HG03439 (cell line): ENCODE measurements around the gene SSC5D.

Experiments used
- ATAC-seq: cut with Tn5 transposase; IDR thresholded peaks from one replicate; pipeline ENCODE4 v1.9.1; 2021; ENCODE audit warnings: mild to moderate bottlenecking, moderate library complexity; ENCODE audit not compliant: unreplicated experiment

The SSC5D gene

DNA sequence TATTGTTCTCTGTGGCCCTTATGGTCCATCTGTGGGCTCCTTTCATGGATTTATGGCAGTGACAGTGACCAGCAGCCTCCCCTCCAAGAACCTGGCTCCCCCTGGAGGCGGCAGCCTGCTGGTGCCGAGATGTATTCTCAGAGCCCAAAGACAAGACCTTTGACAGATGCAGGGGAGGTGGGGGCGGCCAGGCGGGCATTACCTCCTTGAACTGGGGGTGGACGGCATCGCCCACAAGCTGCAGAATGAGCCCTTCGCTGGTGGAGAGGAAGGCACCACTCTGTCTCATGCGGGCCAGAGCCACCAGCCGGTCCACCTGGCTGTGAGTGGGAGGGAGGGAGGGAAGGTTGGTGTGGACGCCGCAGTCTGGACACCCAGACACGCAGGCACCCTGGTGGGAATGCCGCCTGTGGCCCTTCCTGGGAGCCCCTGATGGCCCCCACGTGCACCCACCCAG, 33.4 kb upstream of the SSC5D start:
- ATAC-seq: no peak

DNA sequence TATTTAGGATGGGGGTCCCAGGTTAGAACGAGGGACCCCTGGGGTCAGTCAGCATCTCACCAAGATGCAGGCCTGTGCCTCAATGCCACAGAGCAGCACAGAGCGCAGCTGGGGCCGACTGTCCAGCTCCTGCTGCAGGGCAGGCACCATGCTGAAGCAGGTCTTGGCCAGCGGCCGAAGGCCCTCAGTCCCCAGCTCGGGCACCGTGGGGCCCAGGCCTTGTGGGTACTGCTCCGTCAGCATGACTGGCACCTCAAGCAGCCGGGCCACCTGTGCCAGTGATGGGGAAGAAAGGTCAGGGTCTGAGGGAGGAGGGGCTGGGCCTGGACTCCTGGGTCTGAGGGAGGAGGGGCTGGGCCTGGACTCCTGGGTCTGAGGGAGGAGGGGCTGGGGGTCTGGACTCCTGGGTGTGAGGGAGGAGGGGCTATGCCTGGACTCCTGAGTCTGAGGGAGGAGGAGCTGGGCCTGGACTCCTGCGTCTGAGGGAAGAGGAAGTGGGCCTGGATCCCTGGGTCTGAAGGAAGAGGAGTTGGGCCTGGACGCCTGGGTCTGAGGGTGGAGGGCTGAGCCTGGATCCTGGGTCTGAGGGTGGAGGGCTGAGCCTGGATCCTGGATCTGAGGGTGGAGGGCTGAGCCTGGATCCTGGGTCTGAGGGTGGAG, 32.5 kb upstream of the SSC5D start:
- ATAC-seq: no peak

DNA sequence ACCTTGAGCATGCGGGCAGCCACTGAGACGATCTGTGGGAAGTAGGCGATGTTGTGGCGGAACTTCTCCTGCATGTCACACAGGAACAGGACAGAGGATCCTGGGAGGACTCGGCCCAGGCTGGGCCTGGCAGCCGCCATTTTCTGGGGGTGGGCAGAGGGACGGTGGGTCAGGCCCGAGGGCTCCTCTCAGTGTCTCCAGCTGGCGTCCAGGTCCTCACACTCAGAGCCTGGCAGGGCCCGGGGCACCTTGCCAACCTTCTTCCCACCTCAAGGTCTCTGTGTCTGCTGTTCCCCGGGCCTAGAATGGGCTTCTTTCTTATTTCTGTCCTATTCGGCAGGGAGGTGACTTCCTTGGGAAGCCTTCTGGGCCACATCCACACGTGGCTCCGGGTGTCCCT, 31.9 kb upstream of the SSC5D start:
- no peak for ATAC-seq

DNA sequence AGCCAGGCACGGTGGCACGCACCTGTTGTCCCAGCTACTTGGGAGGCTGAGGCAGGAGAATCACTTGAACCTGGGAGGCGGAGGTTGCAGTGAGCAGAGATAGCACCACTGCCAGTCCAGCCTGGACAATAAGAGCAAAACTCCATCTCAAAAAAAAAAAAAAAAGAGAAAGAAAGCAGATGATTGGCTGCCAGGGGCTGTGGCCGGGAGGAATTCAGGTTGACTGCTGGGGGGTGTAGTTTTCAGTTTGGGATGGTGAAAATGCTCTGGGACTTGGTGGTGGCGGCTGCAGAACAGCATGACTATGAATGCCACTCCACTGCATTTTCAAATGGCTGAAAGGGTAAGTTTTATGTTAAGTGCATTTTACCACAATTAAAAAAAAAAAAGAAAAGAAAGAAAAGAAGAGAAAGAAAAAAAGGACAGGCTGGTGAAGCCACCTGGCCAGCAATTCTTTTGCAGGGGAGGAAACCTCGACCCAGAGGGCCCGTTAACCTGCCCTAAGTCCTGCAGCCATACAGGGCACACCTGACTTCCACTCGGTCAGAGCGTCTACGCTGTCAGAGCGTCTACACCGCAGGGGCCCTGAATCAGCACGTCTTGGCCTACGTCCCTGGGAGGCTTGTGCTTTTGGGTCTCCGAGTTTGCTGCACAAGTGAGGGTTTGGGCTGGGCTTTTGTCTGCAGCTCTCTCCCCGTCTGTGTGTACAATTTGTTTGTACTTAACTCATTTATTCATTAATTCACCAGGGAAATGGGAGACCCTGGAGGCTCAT, 30.4 kb upstream of the SSC5D start:
- no peak for ATAC-seq

DNA sequence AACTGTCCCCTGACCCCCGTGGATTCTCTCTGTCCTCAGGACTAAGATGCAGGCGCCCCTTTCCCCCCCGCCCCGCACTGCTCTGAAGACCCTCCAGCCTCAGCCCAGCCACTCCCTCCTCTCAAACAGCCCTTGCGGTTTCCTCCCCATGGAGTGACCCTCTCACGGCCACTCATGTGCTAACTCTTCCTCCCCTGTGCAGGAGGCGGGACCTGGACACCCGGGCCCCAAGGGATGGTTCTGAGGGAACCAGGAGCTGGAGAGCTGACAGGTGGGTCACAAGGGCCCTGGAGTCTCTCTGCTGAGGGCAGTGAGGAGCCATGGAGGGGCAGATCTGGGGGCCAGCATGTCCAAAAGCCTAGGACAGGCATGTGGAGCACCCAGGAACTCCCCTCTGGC, 28.7 kb upstream of the SSC5D start:
- no peak for ATAC-seq

DNA sequence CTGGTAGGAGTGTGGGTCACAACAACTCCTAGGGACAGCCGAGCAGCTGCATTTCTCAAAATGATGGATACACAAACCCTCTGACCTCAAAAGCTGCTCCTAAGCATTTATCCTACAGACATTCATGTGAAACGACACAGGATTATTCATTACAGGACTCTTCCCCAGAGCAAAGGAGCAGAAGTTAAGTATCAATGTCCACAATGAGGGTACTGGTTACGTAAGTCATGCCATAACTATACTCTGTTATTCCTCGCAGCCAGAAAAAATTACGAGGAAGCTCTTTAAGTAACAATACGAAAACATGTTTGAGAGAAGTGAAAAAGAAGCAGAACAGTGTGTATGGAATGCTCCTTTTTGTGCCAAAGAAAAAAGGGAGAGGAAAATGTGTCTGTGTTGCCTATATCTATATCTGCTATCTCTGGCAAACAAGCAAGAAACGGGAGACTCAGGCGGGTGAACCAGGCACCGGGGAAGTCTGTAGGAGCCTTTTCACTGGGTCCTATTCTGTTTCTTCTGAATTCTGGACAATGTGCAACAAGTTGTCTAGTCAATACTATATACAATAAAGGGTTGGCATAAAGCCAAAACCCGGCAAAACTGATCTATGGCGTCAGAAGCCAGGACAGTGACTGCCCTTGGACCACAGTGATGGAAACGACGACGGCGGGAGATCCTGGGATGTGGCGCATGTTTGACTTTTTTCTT, 28.1 kb upstream of the SSC5D start:
- ATAC-seq: no peak

DNA sequence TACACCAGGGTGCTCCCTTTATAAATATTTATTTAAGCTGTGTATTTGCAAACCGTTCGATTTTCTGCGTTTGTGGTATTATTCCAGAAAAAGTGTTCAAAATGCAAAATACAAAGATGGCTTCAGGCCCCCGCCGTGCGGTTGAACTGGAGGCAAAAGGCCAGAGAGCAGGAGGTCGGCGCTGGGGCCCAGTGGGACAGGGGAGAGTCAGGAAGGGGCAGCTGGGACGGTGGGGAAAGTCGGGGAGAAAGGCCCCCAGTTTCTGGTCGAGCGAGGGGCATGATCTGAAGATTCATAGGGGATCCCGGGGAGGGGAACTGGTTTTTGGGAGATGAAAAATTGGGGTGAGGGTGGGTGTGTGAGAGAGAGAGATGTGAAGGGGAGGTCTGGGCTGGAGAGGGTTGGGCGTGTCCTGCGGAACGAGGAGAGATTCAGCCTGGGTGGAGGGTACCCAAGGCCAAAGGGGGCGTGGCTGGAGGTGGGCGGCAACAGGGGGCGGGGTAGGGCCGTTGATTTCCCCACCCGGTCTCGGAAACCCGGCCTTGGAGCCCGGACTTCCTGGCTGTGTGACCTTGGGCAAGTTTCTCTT, 27.5 kb upstream of the SSC5D start:
- no peak for ATAC-seq

DNA sequence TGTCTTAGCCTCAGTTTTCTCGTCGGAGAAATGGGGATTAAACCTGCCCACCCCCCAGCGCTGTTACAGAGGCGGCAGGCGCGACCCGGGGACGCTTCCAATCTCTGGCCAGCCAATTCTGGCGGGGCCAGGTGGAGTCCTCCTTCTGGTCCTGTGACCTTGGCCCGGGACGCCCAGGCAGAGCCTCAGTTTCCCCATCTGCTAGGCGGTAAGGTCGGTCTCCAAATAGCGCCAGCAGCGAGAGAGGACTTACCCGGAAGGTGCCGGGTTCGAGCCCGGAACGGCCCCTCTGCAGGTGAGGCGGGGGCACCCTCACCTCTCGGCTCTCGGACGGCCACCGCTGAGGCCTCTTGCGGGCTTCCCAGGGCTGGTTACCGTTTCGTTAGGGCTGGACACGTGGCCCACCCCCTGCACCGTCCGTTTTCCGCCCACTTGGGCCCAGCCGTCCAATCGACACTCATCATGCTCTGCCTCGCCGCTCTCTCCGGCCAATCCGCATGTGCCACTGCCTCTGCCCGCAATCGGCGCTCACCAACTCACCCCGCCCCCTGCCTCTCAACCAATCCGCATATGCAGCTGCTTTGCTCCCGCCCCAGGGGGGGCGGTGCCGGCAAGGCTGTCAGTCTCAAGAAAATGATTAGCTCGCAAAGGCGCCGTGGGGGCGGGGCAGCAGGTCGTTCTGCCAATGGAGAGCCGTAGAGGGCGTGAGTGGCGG, 26.8 kb upstream of the SSC5D start, which contains the start of gene ISOC2:
TSS of gene ISOC2 (minus strand) at position 384 of the 715 bp plus-strand sequence. CDS start 5,156 bp downstream, outside the sequence.
- ATAC-seq: peak; percentile 93

DNA sequence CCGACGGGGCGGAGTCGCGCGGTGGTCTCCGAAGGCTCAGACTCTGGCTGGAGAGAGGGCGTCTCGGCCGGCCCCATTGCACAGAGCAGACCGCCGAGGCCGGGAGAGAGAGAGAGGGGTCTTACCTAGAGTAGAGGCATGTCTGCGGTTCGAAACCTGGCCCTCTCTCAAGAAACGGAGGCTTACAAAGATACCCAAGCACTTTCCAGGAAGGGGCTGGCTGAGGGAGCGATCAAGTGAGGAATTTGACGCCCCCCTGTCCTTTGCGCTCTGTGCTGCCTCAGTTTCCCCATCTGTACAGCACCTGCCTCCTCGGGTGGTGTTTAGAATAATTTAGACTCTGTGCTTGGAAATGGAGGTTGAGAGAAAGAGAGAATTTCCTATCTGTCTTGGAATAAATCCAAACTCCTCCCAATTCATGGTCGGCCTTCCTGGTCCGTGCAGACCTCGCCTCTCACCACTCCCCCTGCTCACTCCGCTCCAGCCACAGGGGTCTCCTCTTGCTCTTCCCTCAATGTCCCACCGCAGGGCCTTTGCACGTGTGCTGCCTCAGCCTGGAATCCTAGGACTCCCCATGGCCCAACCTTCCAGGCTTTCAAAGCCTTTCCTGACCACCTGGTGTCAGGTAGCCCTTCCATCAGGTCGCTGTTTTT, 26.1 kb upstream of the SSC5D start:
- no peak for ATAC-seq

DNA sequence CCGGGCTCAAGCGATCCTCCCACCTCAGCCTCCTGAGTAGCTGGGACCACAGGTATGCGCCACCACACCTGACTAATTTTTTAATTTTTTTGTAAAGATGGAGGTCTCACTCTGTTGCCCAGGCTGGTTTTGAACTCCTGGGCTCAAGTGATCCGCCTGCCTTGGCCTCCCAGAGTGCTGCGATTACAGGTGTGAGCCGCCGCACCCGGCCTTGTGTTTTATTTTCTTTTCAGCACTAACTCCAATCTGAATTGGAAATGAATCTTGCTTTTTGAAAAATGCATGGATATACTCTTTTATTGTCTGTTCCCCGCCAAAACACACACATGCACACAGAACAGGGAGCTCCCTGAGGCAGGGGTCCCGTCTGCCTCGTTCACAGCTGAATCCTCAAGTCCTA, 25.5 kb upstream of the SSC5D start:
- no peak for ATAC-seq

DNA sequence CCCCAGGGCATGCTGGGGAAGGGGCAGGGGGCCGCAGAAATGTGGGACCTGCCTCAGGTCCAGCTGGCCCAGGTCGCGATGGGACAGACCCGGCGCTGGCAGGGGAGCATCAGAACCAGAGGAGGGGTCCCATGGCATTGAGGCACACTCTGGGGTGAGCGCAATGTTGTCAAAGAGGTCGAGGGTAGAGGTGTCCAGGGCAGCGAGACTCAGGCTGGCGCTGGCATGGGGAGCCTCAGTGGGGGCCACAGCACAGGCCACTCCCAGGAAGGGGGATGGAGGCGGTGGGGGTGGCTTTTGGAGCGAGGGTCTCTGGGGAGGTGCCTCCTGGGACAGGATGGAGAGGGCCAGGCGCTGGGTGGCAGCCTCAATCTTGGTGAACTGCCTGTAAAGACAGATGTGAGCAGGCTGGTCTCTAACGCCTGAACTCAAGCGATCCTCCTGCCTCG, 24.6 kb upstream of the SSC5D start:
- ATAC-seq: no peak

DNA sequence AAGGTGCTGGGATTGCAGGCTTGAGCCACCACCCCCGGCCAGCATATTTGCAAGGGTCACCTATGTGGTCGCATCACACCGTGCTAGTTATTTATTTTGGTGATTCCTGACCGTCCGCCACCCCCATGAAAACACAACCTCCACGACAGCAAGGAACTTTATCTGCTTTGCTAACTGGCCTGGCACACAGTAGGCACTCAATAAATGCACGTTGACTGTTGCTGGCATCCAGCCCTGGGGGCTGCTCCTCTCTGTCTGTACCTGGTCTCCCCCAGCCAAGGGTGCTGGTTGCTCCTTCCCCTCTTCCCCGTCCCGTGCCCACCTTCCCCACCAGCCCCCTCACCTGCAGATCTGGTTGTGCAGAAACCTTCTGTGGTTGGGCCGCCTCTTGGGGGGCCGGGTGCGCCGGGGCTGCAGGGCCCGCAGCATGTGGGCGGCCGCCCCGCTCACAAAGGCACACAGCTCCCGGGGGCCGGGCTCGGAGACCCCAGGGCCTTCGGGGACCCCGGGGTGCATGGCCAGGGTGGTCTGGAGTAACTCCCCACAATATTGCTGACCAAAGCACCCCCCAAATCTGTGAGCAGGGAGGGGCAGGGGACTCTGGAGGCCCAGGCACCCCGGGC, 24.1 kb upstream of the SSC5D start:
- no peak for ATAC-seq

DNA sequence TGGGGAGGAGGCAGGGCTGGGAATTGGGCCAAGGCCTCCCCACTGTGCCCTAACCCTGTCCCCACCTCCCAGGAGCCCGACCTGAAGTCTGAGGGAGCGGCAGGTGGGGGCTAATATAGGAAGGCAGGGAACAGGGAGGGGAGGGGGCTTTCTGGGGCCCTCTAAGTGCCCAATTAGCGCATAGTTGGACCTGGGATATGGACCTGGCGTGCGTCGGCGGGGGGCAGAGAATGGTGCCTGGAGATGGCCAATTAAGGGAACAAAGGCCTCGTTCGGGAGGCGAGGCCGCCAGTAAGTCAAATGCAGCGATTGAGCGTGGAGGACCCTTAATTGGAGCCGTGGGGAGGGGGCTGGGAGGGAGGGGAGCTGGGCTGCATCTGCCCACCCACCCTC, 23.6 kb upstream of the SSC5D start, which contains the start of gene C19orf85:
TSS of gene C19orf85 (minus strand) at position 90 of the 393 bp plus-strand sequence. CDS start 197 bp downstream, outside the sequence.
- ATAC-seq: no peak

DNA sequence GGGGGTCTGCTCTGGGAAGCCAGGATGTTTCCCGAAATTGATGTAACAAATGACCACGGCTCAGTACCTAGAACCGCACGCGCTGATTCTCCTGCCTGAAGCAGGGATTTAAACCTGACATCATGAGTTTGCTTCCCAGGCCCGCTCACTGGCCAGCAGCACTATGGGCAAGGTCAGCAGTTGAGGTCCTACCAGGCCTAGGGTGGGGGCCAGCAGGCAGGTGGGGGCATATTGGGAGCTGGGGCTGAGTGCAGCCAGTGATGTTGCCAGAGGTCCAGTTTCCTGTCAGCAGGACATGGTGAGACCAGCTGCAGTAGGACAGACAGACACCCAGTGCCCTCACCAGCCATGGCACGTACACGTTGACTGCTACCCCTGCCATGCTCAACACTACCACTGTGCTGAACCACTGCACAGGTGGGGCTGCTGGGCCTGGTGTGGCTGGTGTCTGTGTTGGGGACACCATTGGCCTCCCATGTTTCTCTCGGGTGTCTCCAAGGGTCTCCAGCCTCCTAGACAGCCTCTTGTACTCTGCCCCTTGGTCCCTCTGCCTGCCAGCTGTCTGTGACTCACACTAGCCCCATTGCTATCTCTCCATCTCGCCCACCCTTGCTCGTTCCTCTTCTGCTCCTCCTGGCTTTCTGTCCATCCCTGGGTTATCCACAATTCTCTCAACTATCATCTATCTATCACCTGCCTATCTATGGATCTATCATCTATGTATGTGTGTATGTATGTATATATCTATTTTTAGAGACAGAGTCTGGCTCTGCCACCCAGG, 22.6 kb upstream of the SSC5D start:
- no peak for ATAC-seq

DNA sequence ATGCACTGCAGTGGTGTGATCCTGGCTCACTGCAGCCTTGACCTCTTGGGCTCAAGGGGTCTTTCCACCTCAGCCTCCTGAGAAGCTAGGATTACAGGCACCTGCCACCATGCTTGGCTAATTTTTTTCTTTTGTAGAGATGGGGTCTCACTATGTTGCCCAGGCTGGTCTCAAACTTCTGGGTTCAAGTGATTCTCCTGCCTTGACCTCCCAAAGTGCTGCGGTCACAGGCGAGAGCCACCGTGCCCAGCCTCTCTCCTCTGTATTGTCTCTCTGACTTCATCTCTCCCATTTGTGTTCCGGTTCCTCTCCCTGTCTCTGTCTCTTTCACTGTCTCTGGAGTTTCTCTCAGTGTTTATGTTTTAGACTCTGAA, 22.0 kb upstream of the SSC5D start:
- no peak for ATAC-seq

DNA sequence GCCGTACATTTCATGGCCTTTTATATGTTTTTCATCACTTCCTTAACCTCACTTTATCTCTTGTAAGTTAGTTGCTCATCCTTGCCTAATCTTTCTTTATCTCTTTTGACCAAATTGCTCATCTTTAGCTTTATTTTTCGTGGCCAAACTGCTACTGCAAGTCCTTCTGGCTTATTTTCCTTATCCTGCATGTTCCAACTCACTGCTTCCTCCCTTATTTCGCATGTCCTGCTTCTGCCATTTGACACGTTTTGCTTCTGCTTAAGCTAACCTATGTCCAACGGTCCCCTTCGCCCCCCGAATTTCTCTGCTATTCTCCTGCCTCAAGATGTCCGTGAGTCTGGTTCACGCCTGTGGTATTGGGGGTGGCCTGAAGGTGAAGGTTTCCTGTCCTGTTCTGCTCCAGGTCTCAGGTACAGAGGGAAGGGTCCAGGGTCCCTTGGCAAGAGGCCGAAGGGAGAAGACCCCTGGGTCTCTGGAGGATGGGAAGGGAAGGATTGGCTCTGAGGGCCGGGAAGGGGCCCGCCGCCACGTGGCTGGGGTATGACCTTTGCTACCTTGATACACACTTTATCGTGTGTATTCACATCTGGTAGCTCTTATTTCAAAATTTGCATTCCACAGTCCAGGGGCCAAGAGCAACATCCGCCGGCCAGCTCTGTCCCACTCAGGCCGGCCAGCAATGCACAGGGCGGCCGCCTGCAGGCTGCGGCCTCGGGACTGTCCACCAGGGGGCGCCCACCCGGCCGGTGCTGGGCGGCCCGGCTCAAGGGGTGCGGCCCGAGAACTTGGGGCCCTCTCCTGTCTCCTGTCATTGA, 20.8 kb upstream of the SSC5D start:
- ATAC-seq: peak; percentile 56

DNA sequence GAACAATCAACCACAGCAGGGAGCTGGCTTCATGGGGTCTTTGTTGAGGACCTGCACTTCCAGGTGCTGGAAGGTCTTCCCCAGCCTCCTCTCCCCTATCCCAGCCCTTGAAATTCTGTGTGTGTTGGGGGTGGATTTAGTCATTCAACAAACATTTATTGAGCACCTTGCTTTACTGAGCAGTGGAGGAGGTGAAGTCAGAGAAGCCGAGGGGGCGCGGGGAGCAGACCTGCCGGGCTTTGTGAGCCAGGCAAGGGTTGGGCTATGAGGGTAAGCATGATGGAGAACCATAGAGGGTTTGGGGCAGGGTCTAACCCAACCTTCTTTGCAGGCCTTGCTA, 20.2 kb upstream of the SSC5D start:
- ATAC-seq: no peak

DNA sequence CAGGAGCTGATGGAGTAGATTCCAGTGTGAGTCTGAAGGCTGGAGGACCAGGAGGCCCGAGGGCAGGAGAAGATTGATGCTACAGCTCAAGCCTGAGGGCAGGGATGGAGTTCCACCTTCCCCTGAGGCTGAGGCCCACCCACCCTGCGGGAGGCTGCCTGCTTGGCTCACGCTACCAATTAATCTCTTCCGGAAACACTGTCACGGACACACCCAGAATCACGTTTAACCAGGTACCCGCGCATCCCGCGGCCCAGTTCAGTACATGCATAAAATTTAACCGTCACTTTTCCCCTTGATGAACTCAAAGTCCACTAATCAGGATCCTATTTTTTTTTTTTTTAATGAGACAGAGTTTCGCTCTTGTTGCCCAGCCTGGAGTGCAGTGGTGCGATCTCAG, 17.0 kb upstream of the SSC5D start:
- no peak for ATAC-seq
